Uterus (tissue), 4 donors: ENCODE data around the gene MYO16. TPM values are rescaled to one million over a fixed set of nuclear protein-coding genes. Genes with fewer than 3 reads are reported as not detected.

ENCODE experiments used
- DNase-seq, 2 donors: peaks; one replicate each; pipeline ENCODE4 v3.0.0-alpha.2; 2019 to 2020
- H3K27ac ChIP-seq, 2 donors: fragments of 200-600 bp; sonication (generic); 1 replicate in 1 of 2; 2 replicates in 1 of 2; pipeline ENCODE4 v1.5.1; 2016 to 2018
- H3K27me3 ChIP-seq, 2 donors: fragments of 200-600 bp; sonication (generic); one replicate each; pipeline ENCODE4 v1.5.1; 2018 to 2019; ENCODE audit warnings: control low read depth in 1 of 2
- H3K36me3 ChIP-seq, 2 donors: fragments of 200-600 bp; sonication (generic); one replicate each; pipeline ENCODE4 v1.5.1; 2019; ENCODE audit warnings: control low read depth in 1 of 2
- H3K4me1 ChIP-seq, 2 donors: fragments of 200-600 bp; sonication (generic); one replicate each; pipeline ENCODE4 v1.5.1; 2018 to 2019; ENCODE audit warnings: control low read depth in 1 of 2
- H3K4me3 ChIP-seq, 2 donors: fragments of 200-600 bp; sonication (generic); 1 replicate in 1 of 2; 2 replicates in 1 of 2; pipeline ENCODE4 v1.5.1; 2018 to 2019; ENCODE audit warnings: mild to moderate bottlenecking in 1 of 2
- H3K9me3 ChIP-seq, 2 donors: fragments of 200-600 bp; sonication (generic); one replicate each; pipeline ENCODE4 v1.5.1; 2019; ENCODE audit warnings: control low read depth in 1 of 2
- CTCF ChIP-seq, 4 experiments: fragments of 200-600 bp in 2 of 4; fragments of 450-650 bp in 2 of 4; sonication (generic) in 2 of 4; IDR thresholded peaks; one replicate each; pipeline ENCODE4 v1.5.1; 2016 to 2019; ENCODE audit warnings: antibody characterized with exemption in 4 of 4, mild to moderate bottlenecking in 2 of 4, moderate library complexity in 1 of 4
- POLR2A ChIP-seq, 2 donors: fragments of 450-650 bp; IDR thresholded peaks; one replicate each; pipeline ENCODE4 v1.6.1; 2016; ENCODE audit warnings: antibody characterized with exemption in 2 of 2, mild to moderate bottlenecking in 1 of 2, moderate library complexity in 1 of 2
- intact Hi-C: fragments of 100-400 bp; cut with DNase I; formaldehyde crosslinking; loops from one replicate; pipeline ENCODE4 v1.15.1; 2023; ENCODE audit warnings: low total_unique reads
- total RNA-seq, 4 donors: library from RNA; depleted of rRNA in 3 of 4; stranded (reverse); fragments of >200 nt in 3 of 4; gene quantifications; one replicate each; pipeline versions ENCODE4 v1.1.0 to v1.2.4, GENCODE V29; 2014 to 2023
- donor health status: DM: yes; HTN: yes; CAD: no.

The MYO16 gene
- total RNA-seq, 4 donors from 2014 or later, result 0.35 to 0.88 TPM; not detected in 2

GRCh38 chr13:109204252-109204651 is 574.8 kb downstream of the MYO16 start:
- intact Hi-C loops, result no loop called here
- Histone ChIP-seq H3K36me3 (no peaks in the 10 kb centered on the region), H3K27me3 (no peaks in the 10 kb centered on the region), H3K9me3 (no peaks in the 10 kb centered on the region), H3K27ac (no peak overlapping the region), H3K4me3 (no peak overlapping the region), H3K4me1 (no peaks in the 10 kb centered on the region)
- DNase-seq, result no peak
- TF ChIP-seq CTCF (IDR thresholded peaks at IDR 0.05), result no peak
- TF ChIP-seq POLR2A (IDR thresholded peaks at IDR 0.05), result no peak

DNA sequence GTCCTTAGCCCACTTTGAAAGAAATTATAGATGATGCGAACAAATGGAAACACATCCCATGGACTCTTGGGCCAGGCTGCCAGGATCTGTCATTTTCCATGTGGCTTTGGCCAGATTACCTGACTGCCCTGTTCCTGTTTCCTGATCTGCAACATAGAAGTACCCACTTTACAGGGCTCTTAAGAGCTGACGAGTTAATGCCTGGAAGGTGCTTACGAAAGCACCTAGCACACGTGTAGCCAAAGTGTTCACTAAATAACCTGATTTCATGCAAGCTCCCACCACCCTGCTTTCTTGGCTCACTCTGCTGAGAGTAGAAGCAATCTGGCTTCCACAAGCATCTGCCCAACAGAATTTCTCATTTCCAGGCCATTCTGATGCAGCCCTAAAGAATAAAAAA is 575.2 kb downstream of the MYO16 start:
- Histone ChIP-seq H3K4me1 (no peaks in the 10 kb centered on the region), H3K27me3 (no peaks in the 10 kb centered on the region), H3K27ac (no peak overlapping the region), H3K4me3 (no peak overlapping the region), H3K36me3 (no peaks in the 10 kb centered on the region), H3K9me3 (no peaks in the 10 kb centered on the region)
- TF ChIP-seq CTCF (IDR thresholded peaks at IDR 0.05) (no peak), POLR2A (IDR thresholded peaks at IDR 0.05) (no peak)
- intact Hi-C loops, result no loop called here
- no peak for DNase-seq

GRCh38 chr13:109205315-109205714 is 575.9 kb downstream of the MYO16 start:
- Histone ChIP-seq H3K4me1 (no peaks in the 10 kb centered on the region), H3K36me3 (no peaks in the 10 kb centered on the region), H3K27me3 (no peaks in the 10 kb centered on the region), H3K9me3 (no peaks in the 10 kb centered on the region), H3K4me3 (no peak overlapping the region), H3K27ac (no peak overlapping the region)
- intact Hi-C loops, result no loop called here
- TF ChIP-seq POLR2A (IDR thresholded peaks at IDR 0.05) (no peak), CTCF (IDR thresholded peaks at IDR 0.05) (no peak)
- no peak for DNase-seq

- TF ChIP-seq CTCF (IDR thresholded peaks at IDR 0.05) (no peak), POLR2A (IDR thresholded peaks at IDR 0.05) (no peak)
- Histone ChIP-seq H3K9me3 (no peaks in the 10 kb centered on the region), H3K27me3 (no peaks in the 10 kb centered on the region), H3K27ac (no peak overlapping the region), H3K36me3 (no peaks in the 10 kb centered on the region), H3K4me3 (no peak overlapping the region), H3K4me1 (no peaks in the 10 kb centered on the region)
- intact Hi-C loops, result no loop called here
- DNase-seq, result no peak
Observed at GRCh38 chr13:109206616-109207015, 577.2 kb downstream of the MYO16 start.

DNA sequence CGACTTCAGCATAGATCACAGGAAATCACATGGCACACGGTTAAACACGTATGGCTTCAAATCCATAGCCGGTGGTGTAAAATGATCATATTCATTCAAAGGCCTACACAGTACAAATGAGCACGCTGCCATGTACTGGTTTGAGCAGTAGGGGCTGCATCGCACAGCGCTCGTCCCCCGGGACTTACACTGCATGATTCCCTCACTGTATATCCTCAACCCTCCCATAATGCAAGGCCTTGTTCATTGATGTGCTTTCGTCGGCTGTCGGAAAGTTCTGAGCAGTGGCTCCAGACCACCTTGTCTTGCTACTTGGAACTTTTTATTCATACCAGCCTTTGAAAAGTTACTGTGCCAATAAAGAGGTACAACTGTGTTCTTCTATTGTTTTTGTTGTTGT is 578.2 kb downstream of the MYO16 start:
- Histone ChIP-seq H3K4me1 (no peaks in the 10 kb centered on the region), H3K27ac (no peak overlapping the region), H3K9me3 (no peaks in the 10 kb centered on the region), H3K36me3 (no peaks in the 10 kb centered on the region), H3K4me3 (no peak overlapping the region), H3K27me3 (no peaks in the 10 kb centered on the region)
- DNase-seq, result no peak
- TF ChIP-seq CTCF (IDR thresholded peaks at IDR 0.05), result no peak
- no peak for TF ChIP-seq POLR2A (IDR thresholded peaks at IDR 0.05)
- intact Hi-C loops, result no loop called here
